PC-3 (cell line): ENCODE measurements around the gene EFEMP1. TPM values are rescaled to one million over a fixed set of nuclear protein-coding genes. Genes with fewer than 3 reads are reported as not detected.

Experiments used
- ATAC-seq: fragments of 200-7000 bp; cut with Tn5 transposase; 2 replicates; pipeline ENCODE4 v1.9.1; 2020; ENCODE audit warnings: mild to moderate bottlenecking, moderate library complexity
- BruUV-seq: library from RNA; stranded (reverse); fragments of 400-500 nt; replicated peaks from 2 replicates; lab custom pipeline; 2021; lab: Mats Ljungman, UMichigan
- CTCF ChIA-PET: fragments of 300-600 bp; sonication (Branson Sonifier 250); formaldehyde crosslinking; loops from one replicate; lab custom pipeline; 2022; ENCODE audit warnings: antibody characterized with exemption; lab: Charles Lee
- POLR2A ChIA-PET: fragments of 300-600 bp; sonication (Branson Sonifier 250); formaldehyde crosslinking; loops from one replicate; lab custom pipeline; 2022; ENCODE audit warnings: antibody characterized with exemption; ENCODE audit not compliant: unreplicated experiment; lab: Charles Lee
- DNase-seq: peaks from one replicate; pipeline ENCODE4 v3.0.0-alpha.2; 2015
- H2AFZ ChIP-seq: fragments of 300-600 bp; sonication (generic); 2 replicates; pipeline ENCODE4 v1.6.0; 2016; ENCODE audit warnings: antibody characterized with exemption, low read length
- H3F3A ChIP-seq: fragments of 300-600 bp; sonication (generic); one replicate; pipeline ENCODE4 v1.6.0; 2017; ENCODE audit warnings: antibody characterized with exemption, low read length, control low read depth, mild to moderate bottlenecking; ENCODE audit not compliant: unreplicated experiment
- H3K27ac ChIP-seq: fragments of 300-600 bp; sonication (generic); 2 replicates; pipeline ENCODE4 v1.5.1; 2016; ENCODE audit warnings: mild to moderate bottlenecking, low read length
- H3K27me3 ChIP-seq: fragments of 300-600 bp; sonication (generic); 2 replicates; pipeline ENCODE4 v1.6.1; 2016; ENCODE audit warnings: low read length, mixed read lengths
- H3K36me3 ChIP-seq: fragments of 300-600 bp; sonication (generic); 2 replicates; pipeline ENCODE4 v1.6.1; 2016; ENCODE audit warnings: low read depth, mixed run types, low read length, mixed read lengths
- H3K4me1 ChIP-seq: fragments of 300-600 bp; sonication (generic); 2 replicates; pipeline ENCODE4 v1.5.1; 2016; ENCODE audit warnings: low read length; ENCODE audit not compliant: insufficient read depth
- H3K4me2 ChIP-seq: fragments of 300-600 bp; sonication (generic); 2 replicates; pipeline ENCODE4 v1.6.0; 2016; ENCODE audit warnings: low read length
- H3K4me3 ChIP-seq: fragments of 300-600 bp; sonication (generic); 2 replicates; pipeline ENCODE4 v1.5.1; 2016; ENCODE audit warnings: mild to moderate bottlenecking, low read length, mixed read lengths
- H3K79me2 ChIP-seq: fragments of 300-600 bp; sonication (generic); 2 replicates; pipeline ENCODE4 v1.6.1; 2017; ENCODE audit warnings: low read length, mixed read lengths
- H3K9ac ChIP-seq: fragments of 300-600 bp; sonication (generic); 2 replicates; pipeline ENCODE4 v1.6.0; 2016; ENCODE audit warnings: mild to moderate bottlenecking, low read length
- H3K9me2 ChIP-seq: fragments of 300-600 bp; sonication (generic); replicated peaks from 2 replicates; pipeline ENCODE4 v1.6.1; 2016; ENCODE audit warnings: mixed run types, low read length, mixed read lengths
- H3K9me3 ChIP-seq: fragments of 300-600 bp; sonication (generic); 2 replicates; pipeline ENCODE4 v1.6.1; 2016; ENCODE audit warnings: low read length, mixed read lengths
- H4K20me1 ChIP-seq: fragments of 300-600 bp; sonication (generic); 2 replicates; pipeline ENCODE4 v1.6.1; 2016; ENCODE audit warnings: low read length, mixed read lengths
- EZH2 ChIP-seq: fragments of 300-600 bp; sonication (generic); IDR thresholded peaks from one replicate; pipeline ENCODE4 v1.6.1; 2017; ENCODE audit warnings: antibody characterized with exemption, mild to moderate bottlenecking, low read length; ENCODE audit not compliant: unreplicated experiment
- EZH2phosphoT487 ChIP-seq: fragments of 300-600 bp; sonication (generic); IDR thresholded peaks from 2 replicates; pipeline ENCODE4 v1.6.1; 2018; ENCODE audit warnings: mild to moderate bottlenecking, antibody characterized with exemption, low read length, borderline replicate concordance
- intact Hi-C: fragments of 100-400 bp; cut with micrococcal nuclease; formaldehyde crosslinking; loops from 2 replicates; pipeline ENCODE4 v1.9.0; 2023
- total RNA-seq: library from RNA; depleted of rRNA; stranded (reverse); fragments of >200 nt; gene quantifications from 2 replicates; pipeline ENCODE4 v1.2.3, GENCODE V29; 2014
- TF ChIP-seq, protein P1 (sequence below): fragments of 300-600 bp; sonication (generic); conservative IDR thresholded peaks from 2 replicates; pipeline ENCODE4 v1.5.1; 2017; ENCODE audit warnings: antibody characterized with exemption, low read depth, mild to moderate bottlenecking, low read length

EFEMP1 gene
- total RNA-seq, 1 experiment from 2014 or later: 59.6 TPM

DNA sequence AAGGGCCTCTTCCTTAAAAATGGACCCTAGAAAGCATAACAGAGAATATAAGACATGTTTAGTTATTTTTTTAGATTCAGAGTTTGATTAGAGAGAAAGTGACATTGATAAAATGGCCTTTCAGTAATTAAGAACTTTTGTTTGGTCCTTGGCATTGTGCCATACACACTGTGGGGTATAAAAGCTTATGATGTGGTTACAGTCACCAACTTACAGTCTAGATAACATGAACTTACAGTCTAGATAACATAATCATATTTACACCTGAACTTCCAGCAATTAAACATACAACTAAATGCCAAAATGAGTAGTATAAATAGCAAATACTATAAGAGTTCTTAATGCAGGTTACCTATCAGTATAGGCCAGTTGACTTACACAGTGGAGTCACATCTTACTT lies 25.6 kb upstream of the EFEMP1 start:
- Histone ChIP-seq H3K9me2 (no peaks in the 10 kb centered on the region), H3K4me3 (no peak overlapping the region), H3K9me3 (no peaks in the 10 kb centered on the region), H3K79me2 (no peaks in the 10 kb centered on the region), H3K27ac (no peak overlapping the region), H3F3A (no peaks in the 10 kb centered on the region), H3K4me2 (no peak overlapping the region), H3K4me1 (peaks cover 20% of the 10 kb centered on the region), H3K27me3 (no peaks in the 10 kb centered on the region), H4K20me1 (no peaks in the 10 kb centered on the region), H2AFZ (no peak overlapping the region), H3K36me3 (no peaks in the 10 kb centered on the region), H3K9ac (no peak overlapping the region)
- ATAC-seq: peak; percentile 42
- ChIA-PET CTCF (no interaction called here), POLR2A (no interaction called here)
- TF ChIP-seq EZH2 (no peak), EZH2phosphoT487 (no peak)
- TF ChIP-seq, protein P1, sequence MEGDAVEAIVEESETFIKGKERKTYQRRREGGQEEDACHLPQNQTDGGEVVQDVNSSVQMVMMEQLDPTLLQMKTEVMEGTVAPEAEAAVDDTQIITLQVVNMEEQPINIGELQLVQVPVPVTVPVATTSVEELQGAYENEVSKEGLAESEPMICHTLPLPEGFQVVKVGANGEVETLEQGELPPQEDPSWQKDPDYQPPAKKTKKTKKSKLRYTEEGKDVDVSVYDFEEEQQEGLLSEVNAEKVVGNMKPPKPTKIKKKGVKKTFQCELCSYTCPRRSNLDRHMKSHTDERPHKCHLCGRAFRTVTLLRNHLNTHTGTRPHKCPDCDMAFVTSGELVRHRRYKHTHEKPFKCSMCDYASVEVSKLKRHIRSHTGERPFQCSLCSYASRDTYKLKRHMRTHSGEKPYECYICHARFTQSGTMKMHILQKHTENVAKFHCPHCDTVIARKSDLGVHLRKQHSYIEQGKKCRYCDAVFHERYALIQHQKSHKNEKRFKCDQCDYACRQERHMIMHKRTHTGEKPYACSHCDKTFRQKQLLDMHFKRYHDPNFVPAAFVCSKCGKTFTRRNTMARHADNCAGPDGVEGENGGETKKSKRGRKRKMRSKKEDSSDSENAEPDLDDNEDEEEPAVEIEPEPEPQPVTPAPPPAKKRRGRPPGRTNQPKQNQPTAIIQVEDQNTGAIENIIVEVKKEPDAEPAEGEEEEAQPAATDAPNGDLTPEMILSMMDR: no peak
- intact Hi-C loops: no loop called here
- no peak for DNase-seq
- BruUV-seq: no TSS peak

GRCh38 chr2:55948176-55948923 lies 24.8 kb upstream of the EFEMP1 start:
- no peak for ATAC-seq
- no peaks in the 10 kb centered on the region for H3K9me2 ChIP-seq
- ChIA-PET POLR2A (no interaction called here), CTCF (interaction anchor here (0.6 kb wide), 1 partner anchor 109 kb away, joined by 3 read pairs; no protein-coding TSS in a partner anchor)
- no peaks in the 10 kb centered on the region for H4K20me1 ChIP-seq
- H3K4me2 ChIP-seq: no peak overlapping the region
- H3K79me2 ChIP-seq: no peaks in the 10 kb centered on the region
- H3K27ac ChIP-seq: no peak overlapping the region
- no peak overlapping the region for H3K4me3 ChIP-seq
- DNase-seq: peak; percentile 21
- BruUV-seq: no TSS peak
- no peaks in the 10 kb centered on the region for H3K36me3 ChIP-seq
- peaks cover 20% of the 10 kb centered on the region for H3K4me1 ChIP-seq
- no peak for TF ChIP-seq EZH2
- TF ChIP-seq, protein P1: no peak
- no peak for TF ChIP-seq EZH2phosphoT487
- no peaks in the 10 kb centered on the region for H3K27me3 ChIP-seq
- H3K9me3 ChIP-seq: no peaks in the 10 kb centered on the region
- H3K9ac ChIP-seq: no peak overlapping the region
- H3F3A ChIP-seq: no peaks in the 10 kb centered on the region
- no peak overlapping the region for H2AFZ ChIP-seq
- intact Hi-C loops: no loop called here

DNA sequence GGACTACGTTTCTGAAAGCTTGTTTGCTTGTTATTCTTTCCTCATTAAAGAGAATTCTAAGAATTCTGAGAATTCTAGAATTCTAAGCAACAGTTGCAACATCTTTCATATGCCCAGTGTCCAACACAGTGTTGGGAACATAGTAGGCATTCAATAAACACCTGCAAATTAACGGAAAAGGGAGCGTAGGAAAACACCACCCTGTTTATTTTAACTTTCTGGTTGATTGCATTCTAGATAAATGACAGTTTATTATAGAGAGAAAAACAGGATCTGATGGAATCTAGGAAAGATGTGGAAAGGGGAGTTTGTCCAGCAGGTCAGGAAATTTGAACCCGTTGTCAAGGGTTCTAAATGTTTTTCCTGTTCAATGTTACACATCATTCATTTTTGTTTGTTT lies 24.2 kb upstream of the EFEMP1 start:
- DNase-seq: no peak

More for the DNA sequence above, 24.2 kb upstream of the EFEMP1 start:
- Histone ChIP-seq H4K20me1 (no peaks in the 10 kb centered on the region), H3K9me2 (no peaks in the 10 kb centered on the region), H3K9me3 (no peaks in the 10 kb centered on the region), H3K79me2 (no peaks in the 10 kb centered on the region), H3K4me3 (no peak overlapping the region), H3K4me2 (no peak overlapping the region), H3K9ac (no peak overlapping the region), H3K36me3 (no peaks in the 10 kb centered on the region), H3K4me1 (peaks cover 20% of the 10 kb centered on the region), H3K27me3 (no peaks in the 10 kb centered on the region), H3K27ac (no peak overlapping the region), H2AFZ (0 out of 2 replicates have a peak overlapping the region, but pooled peaks have one; percentile 1), H3F3A (no peaks in the 10 kb centered on the region)
- ChIA-PET POLR2A (no interaction called here), CTCF (no interaction called here)
- no TSS peak for BruUV-seq
- no peak for TF ChIP-seq EZH2
- no peak for TF ChIP-seq EZH2phosphoT487
- intact Hi-C loops: no loop called here
- ATAC-seq: no peak
